Measurements from ENCODE around the gene AVEN. TPM values are rescaled to one million over a fixed set of nuclear protein-coding genes. Genes with fewer than 3 reads are reported as not detected.

AVEN gene
- 10 to 100 TPM; 13.5 to 18.4 (median 13.8) TPM for total RNA-seq

DNA sequence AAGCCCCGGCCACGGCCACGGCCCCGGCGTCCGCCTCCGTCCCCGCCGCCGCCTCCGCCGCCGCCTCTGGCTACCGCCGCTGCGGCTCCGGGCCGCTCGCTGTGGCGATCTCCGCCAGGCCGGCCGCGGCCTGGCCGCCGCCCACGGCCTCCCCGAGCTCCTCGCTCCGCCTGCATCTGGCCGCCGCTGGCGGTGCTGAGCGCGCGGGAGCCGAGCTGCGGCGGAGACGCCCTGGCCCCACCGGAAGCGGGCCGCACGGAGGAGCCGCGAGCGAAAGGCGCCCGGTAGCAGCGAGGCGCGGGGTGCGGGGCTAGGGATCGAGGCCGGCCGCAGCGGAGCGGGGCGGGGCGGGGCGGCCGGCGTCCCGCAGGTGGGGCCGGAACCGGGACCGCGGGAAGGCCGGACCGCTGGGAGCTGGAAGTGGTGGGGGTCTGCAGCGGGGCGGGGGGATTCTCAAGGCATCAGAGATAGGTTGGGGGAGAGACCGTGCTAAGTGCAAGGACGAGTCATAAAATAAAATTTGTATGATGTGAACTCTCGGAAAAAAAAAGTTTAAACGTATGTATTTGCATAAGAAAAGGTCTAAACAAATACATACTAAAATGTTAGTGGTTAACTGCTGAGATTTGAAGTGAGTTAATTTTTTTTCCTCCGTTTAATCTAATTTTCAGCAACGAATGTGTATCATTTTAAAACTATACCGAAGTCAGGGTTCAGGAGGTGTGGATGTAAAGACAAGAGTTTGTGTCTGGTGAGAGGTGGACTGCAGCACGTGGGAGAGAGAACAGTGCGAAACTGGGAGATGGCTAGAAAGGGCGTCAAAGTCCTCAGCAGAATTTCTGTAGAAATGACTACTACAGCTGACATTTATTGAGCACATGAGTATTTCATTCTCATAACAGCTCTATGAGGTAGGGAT is at the start of gene AVEN:
Gene AVEN, minus strand, starts transcription at position 334 of the 919 bp plus-strand sequence. Its CDS starts 158 bp downstream, at position 176.
- no peaks in the 10 kb centered on the region for H3K4me1 ChIP-seq
- no peak for DNase-seq (ENCODE audit: low spot score in 2 of 2)
- peak within 1 kb of the TSS; percentile 71 to 80 (median 73) for H3K4me3 ChIP-seq
- TF ChIP-seq CTCF (IDR thresholded peaks at IDR 0.05) (no peak), POLR2AphosphoS5 (IDR thresholded peaks at IDR 0.05) (no peak), POLR2A (IDR thresholded peaks at IDR 0.05) (no peak)
- no peaks in the 10 kb centered on the region for H3K9me3 ChIP-seq
- H3K27me3 ChIP-seq, result no peaks in the 10 kb centered on the region
- intact Hi-C loops (cut with DNase I; ENCODE audit: low total_unique reads), result no loop called here
- no peaks in the 10 kb centered on the region for H3K36me3 ChIP-seq
- peak within 1 kb of the TSS; percentile 90 to 98 for H3K27ac ChIP-seq

DNA sequence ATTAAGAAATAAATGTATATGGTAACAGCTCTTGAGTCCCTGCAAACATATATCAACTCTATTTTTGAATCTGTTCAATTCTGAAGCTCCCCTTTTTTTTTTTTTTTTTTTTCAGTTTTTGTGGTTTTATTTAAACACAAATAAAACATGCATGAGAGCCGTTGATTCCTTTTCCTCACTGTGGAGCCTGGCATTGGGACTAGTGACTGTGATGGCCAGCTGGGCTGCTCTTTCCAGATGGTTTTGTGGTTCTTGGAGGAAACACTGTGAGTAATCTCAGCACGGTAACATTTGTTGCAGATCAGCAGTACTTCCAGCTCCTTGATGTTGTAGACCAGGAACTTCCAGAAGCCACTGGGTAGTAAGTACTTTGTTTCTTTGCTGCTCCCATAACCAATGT is 46.7 kb upstream of the AVEN start:
- Histone ChIP-seq H3K9me3 (no peaks in the 10 kb centered on the region), H3K4me1 (no peaks in the 10 kb centered on the region), H3K27me3 (no peaks in the 10 kb centered on the region), H3K27ac (no peak overlapping the region), H3K36me3 (no peaks in the 10 kb centered on the region), H3K4me3 (no peak overlapping the region)
- TF ChIP-seq CTCF (IDR thresholded peaks at IDR 0.05), result no peak
- no peak for TF ChIP-seq POLR2AphosphoS5 (IDR thresholded peaks at IDR 0.05)
- TF ChIP-seq POLR2A (IDR thresholded peaks at IDR 0.05), result no peak
- DNase-seq (ENCODE audit: low spot score in 2 of 2), result no peak
- intact Hi-C loops (cut with DNase I; ENCODE audit: low total_unique reads), result no loop called here

DNA sequence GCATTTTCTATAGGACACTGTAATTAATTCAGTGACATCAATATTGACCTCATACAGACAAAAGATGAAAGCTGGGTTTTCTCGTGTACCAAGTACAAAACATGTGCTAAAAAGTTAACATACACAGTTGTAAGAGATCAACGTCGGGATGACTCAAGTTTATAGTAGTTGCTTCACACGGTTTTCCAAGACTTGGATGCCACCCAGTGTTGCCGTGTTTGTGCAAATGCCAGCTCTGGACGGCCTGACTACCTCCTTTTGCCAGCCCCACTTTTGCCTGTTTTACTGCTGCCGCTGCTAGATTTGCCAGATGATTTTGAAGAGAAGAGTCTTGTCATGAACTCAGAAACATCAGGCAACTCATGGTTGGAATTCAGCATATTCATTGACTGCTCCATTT is 45.1 kb upstream of the AVEN start:
- no peak for DNase-seq (ENCODE audit: low spot score in 2 of 2)
- H3K4me1 ChIP-seq, result no peaks in the 10 kb centered on the region
- intact Hi-C loops (cut with DNase I; ENCODE audit: low total_unique reads), result no loop called here
- TF ChIP-seq POLR2A (IDR thresholded peaks at IDR 0.05) (no peak), CTCF (IDR thresholded peaks at IDR 0.05) (no peak), POLR2AphosphoS5 (IDR thresholded peaks at IDR 0.05) (no peak)
- no peaks in the 10 kb centered on the region for H3K9me3 ChIP-seq
- H3K4me3 ChIP-seq, result no peak overlapping the region
- no peaks in the 10 kb centered on the region for H3K36me3 ChIP-seq
- H3K27ac ChIP-seq, result no peak overlapping the region
- no peaks in the 10 kb centered on the region for H3K27me3 ChIP-seq

GRCh38 chr15:34079904-34080303 is 40.9 kb upstream of the AVEN start:
- TF ChIP-seq POLR2AphosphoS5 (IDR thresholded peaks at IDR 0.05), result no peak
- no peak for TF ChIP-seq POLR2A (IDR thresholded peaks at IDR 0.05)
- TF ChIP-seq CTCF (IDR thresholded peaks at IDR 0.05), result no peak
- Histone ChIP-seq H3K4me3 (no peak overlapping the region), H3K9me3 (no peaks in the 10 kb centered on the region), H3K27ac (no peak overlapping the region), H3K36me3 (no peaks in the 10 kb centered on the region), H3K27me3 (no peaks in the 10 kb centered on the region), H3K4me1 (no peaks in the 10 kb centered on the region)
- intact Hi-C loops (cut with DNase I; ENCODE audit: low total_unique reads), result no loop called here
- no peak for DNase-seq (ENCODE audit: low spot score in 2 of 2)

GRCh38 chr15:34078900-34079299 is 39.9 kb upstream of the AVEN start:
- no peak overlapping the region for H3K27ac ChIP-seq
- no peaks in the 10 kb centered on the region for H3K36me3 ChIP-seq
- H3K4me1 ChIP-seq, result no peaks in the 10 kb centered on the region
- DNase-seq (ENCODE audit: low spot score in 2 of 2), result no peak
- intact Hi-C loops (cut with DNase I; ENCODE audit: low total_unique reads), result no loop called here
- H3K27me3 ChIP-seq, result no peaks in the 10 kb centered on the region
- H3K9me3 ChIP-seq, result no peaks in the 10 kb centered on the region
- no peak overlapping the region for H3K4me3 ChIP-seq
- TF ChIP-seq POLR2AphosphoS5 (IDR thresholded peaks at IDR 0.05), result no peak
- no peak for TF ChIP-seq CTCF (IDR thresholded peaks at IDR 0.05)
- no peak for TF ChIP-seq POLR2A (IDR thresholded peaks at IDR 0.05)

Data from breast epithelium (tissue), 4 donors.